HFFc6 (cell line): ENCODE measurements around the gene TUT4. TPM values are rescaled to one million over a fixed set of nuclear protein-coding genes. Genes with fewer than 3 reads are reported as not detected.
A peak's percentile ranks its signal among the peaks of the same experiment; 100 is the strongest.
"Not testable (repeated sequence)": the region's sequence is repeated elsewhere in the genome, so short reads cannot be mapped to it uniquely, and the experiment has no call there.

ENCODE experiments used
- DNase-seq: peaks from one replicate; pipeline ENCODE4 v3.0.0-alpha.2; 2018
- H3K27ac Mint-ChIP-seq: 2 replicates; pipeline ENCODE4 v1.8.0; 2020; ENCODE audit warnings: mild to moderate bottlenecking, mixed read lengths
- H3K27me3 Mint-ChIP-seq: 2 replicates; pipeline ENCODE4 v1.8.0; 2021; ENCODE audit warnings: mild to moderate bottlenecking, moderate library complexity, mixed read lengths; ENCODE audit not compliant: insufficient read depth
- H3K36me3 Mint-ChIP-seq: 2 replicates; pipeline ENCODE4 v1.8.0; 2021; ENCODE audit warnings: low read depth, mixed read lengths
- H3K4me1 Mint-ChIP-seq: 2 replicates; pipeline ENCODE4 v1.8.0; 2020; ENCODE audit warnings: low read depth, mixed read lengths
- H3K4me3 Mint-ChIP-seq: 2 replicates; pipeline ENCODE4 v1.8.0; 2020; ENCODE audit warnings: mild to moderate bottlenecking, moderate library complexity, mixed read lengths
- H3K9me3 Mint-ChIP-seq: 2 replicates; pipeline ENCODE4 v1.8.0; 2020; ENCODE audit warnings: mild to moderate bottlenecking, mixed read lengths
- CTCF ChIP-seq: fragments of 200-600 bp; sonication (generic); IDR thresholded peaks from 2 replicates; pipeline ENCODE4 v1.5.0; 2021; ENCODE audit warnings: antibody characterized with exemption, mild to moderate bottlenecking
- total RNA-seq, 6 experiments: library from RNA; stranded (reverse); fragmentation: NEBNext Ultra II Directional; extraction: Animal tissue kit (Norgen Biotek cat#: 25700); gene quantifications; 2 replicates in 1 of 6; 3 replicates in 5 of 6; pipeline ENCODE4 v1.2.3, GENCODE V29; 2021

The TUT4 gene
- total RNA-seq, 6 experiments from 2014 or later = 24.1 to 32.0 (median 27.2) TPM

GRCh38 chr1:52579415-52579814 is 26.5 kb upstream of the TUT4 start:
- no peak for TF ChIP-seq CTCF
- H3K4me3 Mint-ChIP-seq = no peak overlapping the region
- H3K27me3 Mint-ChIP-seq = peaks cover 12% of the 10 kb centered on the region
- H3K27ac Mint-ChIP-seq = no peak overlapping the region; the same call in 1 of the 2 replicates
- no peaks in the 10 kb centered on the region for H3K9me3 Mint-ChIP-seq
- peaks cover 26% of the 10 kb centered on the region for H3K4me1 Mint-ChIP-seq
- H3K36me3 Mint-ChIP-seq = no peaks in the 10 kb centered on the region
- DNase-seq = peak; percentile 41

GRCh38 chr1:52578066-52578465 is 25.2 kb upstream of the TUT4 start:
- not testable (repeated sequence) for H3K4me3 Mint-ChIP-seq, H3K36me3 Mint-ChIP-seq, DNase-seq, H3K9me3 Mint-ChIP-seq, H3K27ac Mint-ChIP-seq
- Mint-ChIP-seq H3K4me1 (peaks cover 31% of the 10 kb centered on the region), H3K27me3 (peaks cover 12% of the 10 kb centered on the region)

- Mint-ChIP-seq H3K36me3 (no peaks in the 10 kb centered on the region), H3K9me3 (no peaks in the 10 kb centered on the region), H3K27ac (no peak overlapping the region), H3K27me3 (peaks cover 7% of the 10 kb centered on the region), H3K4me1 (peaks cover 31% of the 10 kb centered on the region), H3K4me3 (no peak overlapping the region)
- TF ChIP-seq CTCF = no peak
- no peak for DNase-seq
These were observed 23.2 kb upstream of the TUT4 start for GRCh38 chr1:52576074-52576473.

- H3K4me1 Mint-ChIP-seq = peaks cover 31% of the 10 kb centered on the region
- H3K27me3 Mint-ChIP-seq = peaks cover 4% of the 10 kb centered on the region
- DNase-seq = peak; percentile 96
- H3K4me3 Mint-ChIP-seq = peak overlapping the region; percentile 14; the same call in 1 of the 2 replicates
- no peaks in the 10 kb centered on the region for H3K36me3 Mint-ChIP-seq
- no peak for TF ChIP-seq CTCF
- peak overlapping the region; percentile 80 for H3K27ac Mint-ChIP-seq
- no peaks in the 10 kb centered on the region for H3K9me3 Mint-ChIP-seq
These were observed 21.7 kb upstream of the TUT4 start for GRCh38 chr1:52574594-52574993.

- Mint-ChIP-seq H3K9me3 (no peaks in the 10 kb centered on the region), H3K27me3 (peaks cover 8% of the 10 kb centered on the region), H3K4me3 (no peak overlapping the region), H3K4me1 (peaks cover 32% of the 10 kb centered on the region), H3K27ac (no peak overlapping the region), H3K36me3 (no peaks in the 10 kb centered on the region)
- DNase-seq = no peak
- no peak for TF ChIP-seq CTCF
These were observed 19.5 kb upstream of the TUT4 start for GRCh38 chr1:52572387-52572786.

- no peak overlapping the region for H3K27ac Mint-ChIP-seq
- H3K4me1 Mint-ChIP-seq = peaks cover 32% of the 10 kb centered on the region
- H3K4me3 Mint-ChIP-seq = no peak overlapping the region
- no peaks in the 10 kb centered on the region for H3K9me3 Mint-ChIP-seq
- no peak for TF ChIP-seq CTCF
- H3K27me3 Mint-ChIP-seq = peaks cover 7% of the 10 kb centered on the region
- no peaks in the 10 kb centered on the region for H3K36me3 Mint-ChIP-seq
- DNase-seq = no peak
These were observed 18.9 kb upstream of the TUT4 start for GRCh38 chr1:52571783-52572182.
